Thoracic aorta (tissue), 2 donors: Measurements from ENCODE around the gene RNF152. TPM values are rescaled to one million over a fixed set of nuclear protein-coding genes. Genes with fewer than 3 reads are reported as not detected.

Source experiments
- ATAC-seq: fragments of 150-250 bp; one replicate; pipeline ENCODE4 v1.8.0; 2017; ENCODE audit warnings: low read depth; ENCODE audit not compliant: insufficient number of reproducible peaks, low FRiP score
- DNase-seq: peaks from one replicate; pipeline ENCODE4 v3.0.0-alpha.2; 2020; ENCODE audit warnings: low spot score
- H3K27ac ChIP-seq, 2 donors: fragments of 200-600 bp; sonication (generic); 1 replicate in 1 of 2; 2 replicates in 1 of 2; pipeline ENCODE4 v1.5.1; 2016; ENCODE audit warnings: mild to moderate bottlenecking in 2 of 2, moderate library complexity in 2 of 2
- H3K27me3 ChIP-seq: fragments of 200-600 bp; sonication (generic); replicated peaks from 2 replicates; pipeline ENCODE4 v1.6.0; 2016; ENCODE audit warnings: mild to moderate bottlenecking; ENCODE audit not compliant: insufficient read depth
- H3K36me3 ChIP-seq: fragments of 200-600 bp; sonication (generic); one replicate; pipeline ENCODE4 v1.5.1; 2016
- H3K4me1 ChIP-seq, 2 donors: fragments of 200-600 bp; sonication (generic); 1 replicate in 1 of 2; 2 replicates in 1 of 2; pipeline versions ENCODE4 v1.5.1 to v1.6.0; 2016; ENCODE audit warnings: low read depth in 2 of 2, mild to moderate bottlenecking in 1 of 2; ENCODE audit not compliant: control insufficient read depth in 1 of 2
- H3K4me3 ChIP-seq: fragments of 200-600 bp; sonication (generic); 2 replicates; pipeline ENCODE4 v1.5.1; 2016; ENCODE audit warnings: mild to moderate bottlenecking
- H3K9me3 ChIP-seq: fragments of 200-600 bp; sonication (generic); 2 replicates; pipeline ENCODE4 v1.5.1; 2016
- total RNA-seq, 2 donors: library from RNA; depleted of rRNA; stranded (reverse); fragments of >200 nt; gene quantifications; one replicate each; pipeline versions ENCODE4 v1.1.0 to v1.2.3, GENCODE V29; 2016
- TF ChIP-seq, protein P1 (sequence below): fragments of 200-600 bp; sonication (generic); IDR thresholded peaks from one replicate; pipeline ENCODE4 v1.5.1; 2019; ENCODE audit warnings: antibody characterized with exemption

RNF152 gene
- total RNA-seq, 2 donors from 2014 or later = 30.5 to 57.7 TPM

DNA sequence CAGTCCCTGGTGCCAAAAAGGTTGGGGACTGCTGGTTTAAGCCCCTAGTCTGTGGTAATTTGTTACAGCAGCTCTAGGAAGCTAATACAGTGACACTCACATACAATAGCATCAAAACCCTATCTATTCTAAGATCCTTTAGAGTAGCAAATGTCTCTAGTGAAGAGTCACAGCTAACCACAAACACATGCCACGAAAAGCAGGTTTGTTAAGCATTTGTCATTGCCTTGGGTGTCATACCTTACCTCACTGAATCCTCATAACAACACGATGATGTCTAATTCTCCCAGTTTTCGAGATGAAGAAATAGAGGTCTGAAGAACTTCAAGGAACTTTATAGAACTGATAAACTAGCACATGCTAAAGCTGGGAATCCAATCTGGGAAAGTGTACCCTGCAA, 29.6 kb upstream of the RNF152 start:
- ATAC-seq (no peak), DNase-seq (no peak)

DNA sequence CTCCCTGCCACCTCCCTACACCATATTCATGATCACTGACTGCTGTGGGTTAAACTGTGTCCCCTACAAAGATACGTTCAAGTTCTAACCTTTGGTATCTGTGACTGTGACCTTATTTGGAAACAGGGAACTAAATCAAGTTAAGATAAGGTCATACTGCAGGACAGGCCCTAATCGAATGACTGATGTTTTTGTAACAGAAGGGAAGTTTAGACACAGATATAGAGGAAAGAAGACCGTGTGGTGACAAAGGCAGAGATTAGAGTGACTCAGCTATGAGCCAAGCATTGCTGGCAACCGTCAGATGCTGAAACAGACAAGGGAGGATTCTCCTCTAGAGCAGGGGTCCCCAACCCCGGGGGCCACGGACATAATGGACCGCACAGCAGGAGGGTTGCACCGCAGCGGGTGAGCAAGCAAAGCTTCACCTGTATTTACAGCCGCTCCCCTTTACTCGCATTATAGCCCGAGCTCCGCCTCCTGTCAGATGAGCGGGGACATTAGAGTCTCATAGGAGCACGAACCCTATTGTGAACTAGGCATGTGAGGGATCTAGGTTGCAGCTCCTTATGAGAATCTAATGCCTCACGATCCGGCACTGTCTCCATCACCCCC, 28.9 kb upstream of the RNF152 start:
- ATAC-seq = no peak
- no peaks in the 10 kb centered on the region for H3K27me3 ChIP-seq
- no peaks in the 10 kb centered on the region for H3K9me3 ChIP-seq
- TF ChIP-seq, protein P1, sequence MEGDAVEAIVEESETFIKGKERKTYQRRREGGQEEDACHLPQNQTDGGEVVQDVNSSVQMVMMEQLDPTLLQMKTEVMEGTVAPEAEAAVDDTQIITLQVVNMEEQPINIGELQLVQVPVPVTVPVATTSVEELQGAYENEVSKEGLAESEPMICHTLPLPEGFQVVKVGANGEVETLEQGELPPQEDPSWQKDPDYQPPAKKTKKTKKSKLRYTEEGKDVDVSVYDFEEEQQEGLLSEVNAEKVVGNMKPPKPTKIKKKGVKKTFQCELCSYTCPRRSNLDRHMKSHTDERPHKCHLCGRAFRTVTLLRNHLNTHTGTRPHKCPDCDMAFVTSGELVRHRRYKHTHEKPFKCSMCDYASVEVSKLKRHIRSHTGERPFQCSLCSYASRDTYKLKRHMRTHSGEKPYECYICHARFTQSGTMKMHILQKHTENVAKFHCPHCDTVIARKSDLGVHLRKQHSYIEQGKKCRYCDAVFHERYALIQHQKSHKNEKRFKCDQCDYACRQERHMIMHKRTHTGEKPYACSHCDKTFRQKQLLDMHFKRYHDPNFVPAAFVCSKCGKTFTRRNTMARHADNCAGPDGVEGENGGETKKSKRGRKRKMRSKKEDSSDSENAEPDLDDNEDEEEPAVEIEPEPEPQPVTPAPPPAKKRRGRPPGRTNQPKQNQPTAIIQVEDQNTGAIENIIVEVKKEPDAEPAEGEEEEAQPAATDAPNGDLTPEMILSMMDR = no peak
- H3K4me1 ChIP-seq = no peaks in the 10 kb centered on the region
- H3K27ac ChIP-seq = no peak overlapping the region
- H3K36me3 ChIP-seq = no peaks in the 10 kb centered on the region
- no peak overlapping the region for H3K4me3 ChIP-seq
- no peak for DNase-seq

More for the DNA sequence above, 29.6 kb upstream of the RNF152 start:
- Histone ChIP-seq H3K4me3 (no peak overlapping the region), H3K36me3 (no peaks in the 10 kb centered on the region), H3K27me3 (no peaks in the 10 kb centered on the region), H3K27ac (no peak overlapping the region), H3K4me1 (no peaks in the 10 kb centered on the region), H3K9me3 (no peaks in the 10 kb centered on the region)
- TF ChIP-seq, protein P1 = no peak

GRCh38 chr18:61917818-61918217, 25.0 kb upstream of the RNF152 start:
- no peak overlapping the region for H3K27ac ChIP-seq
- no peak for ATAC-seq
- TF ChIP-seq, protein P1 = no peak

DNA sequence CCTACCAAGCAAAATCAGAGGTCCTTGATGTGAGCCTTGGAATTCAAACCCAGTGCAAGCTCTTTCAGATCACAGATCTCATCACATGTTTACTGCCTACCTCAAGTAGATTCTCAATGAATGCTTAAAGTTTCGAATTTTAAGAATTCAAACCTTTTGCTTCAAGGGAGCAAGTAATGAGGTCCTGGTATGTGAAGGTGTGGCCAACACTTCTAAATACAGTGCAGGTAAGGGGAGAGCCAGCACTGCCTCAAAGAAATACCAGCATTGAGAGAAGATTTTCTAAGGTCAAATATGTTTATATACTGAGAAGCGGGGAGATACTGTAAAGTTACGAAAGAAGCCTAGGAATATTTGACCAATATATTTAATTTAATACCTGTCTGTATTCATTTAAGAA, 19.7 kb upstream of the RNF152 start:
- TF ChIP-seq, protein P1 = no peak
- no peak for ATAC-seq
- no peaks in the 10 kb centered on the region for H3K27me3 ChIP-seq
- H3K9me3 ChIP-seq = no peaks in the 10 kb centered on the region
- no peak for DNase-seq
- H3K36me3 ChIP-seq = no peaks in the 10 kb centered on the region
- no peak overlapping the region for H3K4me3 ChIP-seq
- H3K27ac ChIP-seq = no peak overlapping the region
- peaks cover 0 to 2% of the 10 kb centered on the region in 2 donors for H3K4me1 ChIP-seq

More at GRCh38 chr18:61917818-61918217, 25.0 kb upstream of the RNF152 start:
- Histone ChIP-seq H3K9me3 (no peaks in the 10 kb centered on the region), H3K27me3 (no peaks in the 10 kb centered on the region), H3K4me1 (peaks cover 0 to 2% of the 10 kb centered on the region in 2 donors), H3K4me3 (no peak overlapping the region), H3K36me3 (no peaks in the 10 kb centered on the region)
- DNase-seq = no peak

DNA sequence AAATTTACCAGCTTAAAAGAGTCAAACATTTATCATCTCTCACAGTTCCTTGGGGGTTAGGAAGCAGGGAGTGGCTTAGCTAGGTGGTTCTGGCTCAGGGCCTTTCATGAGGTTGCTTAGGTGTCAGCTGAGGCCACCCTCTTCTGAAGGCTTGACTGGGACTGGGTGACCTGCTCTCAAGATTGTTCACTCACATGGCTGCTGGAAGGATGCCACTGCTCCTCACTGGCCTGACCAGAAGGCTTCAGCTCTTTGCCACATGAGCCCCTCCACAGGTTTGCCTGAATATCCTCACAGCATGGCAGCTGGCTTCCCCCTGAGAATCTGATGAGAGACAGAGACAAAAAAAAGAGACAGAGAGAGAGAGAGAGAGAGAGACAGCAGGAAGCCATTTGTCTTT, 17.3 kb upstream of the RNF152 start:
- Histone ChIP-seq H3K9me3 (no peaks in the 10 kb centered on the region), H3K4me3 (no peak overlapping the region), H3K27ac (no peak overlapping the region), H3K27me3 (no peaks in the 10 kb centered on the region), H3K4me1 (peaks cover 0 to under 1% of the 10 kb centered on the region in 2 donors), H3K36me3 (no peaks in the 10 kb centered on the region)
- no peak for ATAC-seq
- TF ChIP-seq, protein P1 = no peak
- DNase-seq = no peak
